NCI-H774 (cell line): ENCODE measurements around the gene PIP5K1C.

Source experiments
- DNase-seq: peaks from one replicate; lab custom pipeline; 2025; lab: John Stamatoyannopoulos, UW

The PIP5K1C gene

DNA sequence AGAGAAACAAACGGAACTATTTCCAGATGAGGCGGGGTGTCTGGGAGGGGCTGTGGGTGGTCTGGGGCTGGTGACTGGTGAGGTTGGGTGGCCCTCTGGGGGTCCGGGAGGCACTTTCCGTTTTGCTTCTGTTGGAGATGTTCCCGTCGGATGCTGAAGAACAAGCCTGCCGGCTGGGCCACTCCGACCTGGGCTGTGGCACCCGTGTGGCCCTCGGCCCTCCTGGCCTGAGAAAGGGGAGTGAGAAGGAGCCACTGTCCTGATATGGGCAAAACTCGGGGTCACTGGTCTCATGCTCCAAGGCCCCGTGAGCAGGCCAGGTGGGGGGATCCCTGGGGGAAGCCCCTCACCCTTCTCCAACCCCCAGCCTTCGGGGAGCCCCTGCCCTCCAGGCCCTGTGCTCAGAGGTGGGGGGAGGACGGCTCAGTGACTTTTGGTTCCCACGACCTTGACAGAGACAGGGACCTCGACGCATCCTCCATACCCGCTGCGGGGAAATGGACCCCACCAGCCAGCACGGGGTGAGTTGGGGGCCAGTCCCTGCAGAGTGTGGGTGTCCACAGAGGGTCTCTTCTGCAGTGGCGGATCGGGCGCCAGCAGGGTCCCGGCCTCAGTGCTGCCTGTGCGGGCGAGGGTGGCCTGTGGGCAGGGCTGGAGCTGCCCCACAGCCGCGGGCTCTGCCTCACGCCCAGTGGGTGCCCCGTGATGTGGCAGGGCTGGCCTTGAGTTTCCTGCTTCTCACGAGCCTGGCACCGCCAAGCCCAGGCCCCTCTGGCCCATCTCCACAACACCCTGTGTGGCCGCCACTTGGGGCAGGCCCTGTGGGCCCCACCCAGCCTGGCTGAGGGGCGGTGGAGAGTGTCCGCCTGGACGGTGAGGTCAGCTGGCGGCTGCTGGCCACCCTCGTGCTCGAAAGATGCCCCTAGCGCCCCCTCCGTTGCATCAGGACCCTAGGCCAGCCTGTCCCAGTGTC lies 89.2 kb downstream of the PIP5K1C start:
- no peak for DNase-seq

DNA sequence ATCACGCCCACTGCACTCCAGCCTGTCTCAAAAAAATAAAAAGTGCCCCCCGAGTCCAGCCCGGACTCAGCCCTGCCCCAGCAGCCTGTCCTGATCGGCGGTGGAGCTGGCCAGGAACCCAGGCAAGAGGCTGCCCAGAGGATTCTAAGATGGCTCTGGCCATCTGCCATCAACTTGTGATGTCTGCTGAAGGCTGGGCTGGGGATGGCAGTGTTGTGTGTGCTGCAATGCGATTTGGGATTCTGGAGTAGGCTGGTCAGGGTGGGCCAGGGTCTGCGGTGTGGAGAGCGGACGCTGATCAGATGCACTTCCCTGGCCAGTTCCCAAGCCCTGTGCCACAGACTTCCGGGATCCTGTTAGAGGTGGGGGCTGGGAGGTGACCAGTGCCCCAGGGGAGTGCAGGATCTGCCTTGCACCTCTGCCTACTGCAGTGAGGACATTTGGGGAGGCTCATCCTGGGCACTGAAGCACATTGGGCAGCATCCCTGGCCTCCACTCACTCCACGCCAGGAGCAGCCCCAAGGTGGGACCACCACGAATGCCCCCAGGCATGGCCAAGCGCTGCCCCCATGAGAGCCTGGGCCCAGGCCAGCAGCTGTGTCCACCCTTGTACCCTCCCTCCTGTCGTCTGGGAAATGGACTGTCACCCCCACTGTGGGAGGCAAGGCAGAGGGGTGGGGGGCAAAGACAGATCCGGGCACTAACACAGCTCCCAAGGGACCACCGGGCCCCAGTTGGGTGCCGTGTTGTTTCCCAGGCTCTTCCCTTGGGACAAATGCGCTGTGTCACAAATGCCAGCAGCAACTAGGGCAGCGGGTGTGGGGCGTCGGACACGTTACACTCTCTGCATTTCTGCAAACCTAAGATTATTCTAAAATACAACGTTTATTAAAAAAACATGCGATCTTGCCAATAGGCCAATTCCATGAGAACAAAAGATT lies 90.2 kb downstream of the PIP5K1C start:
- DNase-seq, result no peak

DNA sequence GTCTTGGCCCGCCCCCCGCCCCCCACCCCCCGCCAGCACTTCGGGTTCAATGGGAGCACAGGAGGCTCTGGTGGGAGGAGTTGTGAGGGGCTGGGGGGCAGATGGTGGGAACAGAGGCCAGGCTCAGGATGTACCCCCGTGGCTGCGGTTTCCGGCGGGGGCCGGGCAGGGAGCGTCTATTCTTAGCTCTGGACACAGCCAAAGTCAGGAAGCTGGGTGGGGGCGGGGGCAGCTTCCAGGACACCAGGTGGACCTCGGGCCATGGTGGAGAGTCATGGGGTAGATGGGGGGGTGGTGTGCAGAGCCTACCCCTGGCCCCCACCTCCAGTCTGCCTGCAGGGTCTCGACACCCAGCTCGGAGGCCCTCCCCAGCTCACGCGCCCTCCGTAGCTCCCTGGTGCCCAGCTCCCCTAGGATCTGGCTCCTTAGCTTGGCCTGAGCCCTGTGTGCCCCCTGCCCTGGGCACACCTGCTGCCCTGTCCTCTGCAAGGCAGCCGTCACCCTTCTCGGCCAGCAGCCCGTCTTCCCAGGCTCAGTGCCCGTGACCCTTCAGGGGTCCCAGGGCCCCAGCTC lies 91.4 kb downstream of the PIP5K1C start:
- no peak for DNase-seq

DNA sequence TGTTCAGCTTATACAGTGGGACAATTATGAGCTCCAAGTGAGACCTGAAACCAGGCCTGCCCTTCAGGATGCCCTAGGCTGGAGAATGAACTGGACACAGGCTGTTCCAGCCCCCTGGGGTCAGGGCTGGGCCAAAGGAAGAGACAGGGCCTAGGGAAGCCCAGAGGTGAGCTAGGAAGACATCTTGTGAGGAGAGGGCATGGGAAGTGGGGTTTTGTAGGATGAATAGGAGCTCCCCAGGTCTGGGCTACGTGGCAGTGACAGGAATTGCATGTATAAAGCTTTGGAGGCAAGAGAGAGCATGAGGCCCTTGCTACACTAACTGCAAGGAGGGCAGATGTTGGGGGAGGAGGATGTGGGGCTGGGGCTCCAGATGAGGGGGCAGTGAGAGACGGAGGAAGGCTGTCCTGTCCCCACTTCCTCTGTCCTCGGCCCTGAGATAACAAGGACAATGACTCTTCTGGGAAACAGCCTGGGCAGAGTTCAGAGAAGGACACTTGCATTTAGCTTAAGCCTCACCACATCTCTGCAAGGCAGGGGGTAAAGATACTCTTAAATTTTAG lies 92.1 kb downstream of the PIP5K1C start:
- DNase-seq, result no peak

GRCh38 chr19:3607303-3608078 lies 92.8 kb downstream of the PIP5K1C start:
- no peak for DNase-seq

- DNase-seq, result peak; percentile 14
These were observed 93.5 kb downstream of the PIP5K1C start, which contains the start of gene TBXA2R for GRCh38 chr19:3606690-3607289. Gene TBXA2R, minus strand, starts transcription at chr19:3606875. Its CDS starts 6,241 bp downstream, at chr19:3600634.

GRCh38 chr19:3606174-3606689 lies 94.0 kb downstream of the PIP5K1C start:
- DNase-seq, result peak; percentile 38

DNA sequence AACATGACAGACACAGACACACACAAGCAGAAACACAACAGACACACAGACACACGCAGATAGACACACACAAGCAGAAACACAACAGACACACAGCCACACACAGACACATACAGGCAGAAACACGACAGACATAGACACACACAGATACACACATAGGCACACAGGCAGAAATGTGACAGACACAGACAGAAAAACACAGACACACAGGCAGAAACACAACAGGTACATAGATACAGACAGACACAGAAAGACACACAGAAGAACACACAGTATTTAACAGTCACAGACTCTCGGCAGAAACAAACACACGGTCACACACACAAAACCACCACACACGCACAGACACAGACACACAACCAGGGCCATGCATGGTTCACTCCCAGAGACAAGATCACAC lies 94.5 kb downstream of the PIP5K1C start:
- no peak for DNase-seq

DNA sequence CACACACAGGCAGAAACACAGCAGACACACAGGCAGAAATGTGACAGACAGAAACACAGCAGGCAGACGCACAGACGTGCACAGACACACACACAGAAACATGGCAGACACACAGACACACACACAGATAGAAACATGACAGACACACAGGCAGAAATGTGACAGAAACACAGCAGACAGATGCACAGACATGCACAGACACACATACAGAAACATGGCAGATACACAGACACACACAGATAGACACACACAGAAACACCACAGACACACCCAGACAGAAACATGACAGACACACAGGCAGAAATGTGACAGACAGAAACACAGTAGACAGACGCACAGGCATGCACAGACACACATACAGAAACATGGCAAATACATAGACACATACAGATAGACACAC lies 94.9 kb downstream of the PIP5K1C start:
- no peak for DNase-seq

- DNase-seq, result no peak
These were observed 95.3 kb downstream of the PIP5K1C start for GRCh38 chr19:3604987-3605343.

- DNase-seq, result no peak
These were observed 95.9 kb downstream of the PIP5K1C start for GRCh38 chr19:3604227-3604986.

- DNase-seq, result no peak
These were observed 97.0 kb downstream of the PIP5K1C start for GRCh38 chr19:3603121-3603811.

DNA sequence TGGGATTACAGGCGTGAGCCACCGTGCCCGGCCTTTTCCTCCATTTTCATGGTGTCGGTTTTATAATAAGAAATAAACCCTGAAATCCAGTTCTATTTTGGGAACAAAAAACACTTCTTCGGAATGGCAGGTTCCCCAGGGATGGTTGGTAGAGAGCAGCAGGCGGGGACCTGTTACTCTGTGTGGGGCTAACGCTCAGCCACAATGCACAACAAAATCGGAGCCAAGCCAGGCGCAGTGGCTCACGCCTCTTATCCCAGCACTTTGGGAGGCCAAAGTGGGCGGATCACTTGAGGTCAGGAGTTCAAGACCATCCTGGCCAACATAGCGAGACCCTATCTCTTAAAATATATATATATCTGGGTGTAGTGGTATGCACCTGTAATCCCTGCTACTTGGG lies 99.2 kb downstream of the PIP5K1C start:
- DNase-seq, result no peak

DNA sequence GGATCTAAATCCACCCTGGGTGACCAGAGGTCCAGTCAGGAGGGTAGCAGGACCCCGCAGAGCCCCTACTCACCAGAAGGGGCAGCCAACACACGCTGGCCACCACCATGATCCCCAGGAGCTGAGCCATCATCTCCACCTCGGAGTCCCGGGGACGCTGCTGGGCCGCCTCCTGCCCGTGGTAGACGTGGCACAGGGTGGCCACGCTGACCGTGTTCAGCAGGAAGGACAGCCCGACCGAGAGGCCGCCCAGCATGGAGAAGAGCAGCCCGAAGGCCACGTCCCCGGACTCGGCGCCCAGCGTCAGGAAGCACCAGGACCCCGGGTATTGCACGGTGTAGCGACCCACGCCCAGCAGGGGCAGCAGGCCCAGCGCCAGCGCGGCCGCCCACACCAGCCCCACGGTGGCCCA lies 100.5 kb downstream of the PIP5K1C start:
- DNase-seq, result no peak

DNA sequence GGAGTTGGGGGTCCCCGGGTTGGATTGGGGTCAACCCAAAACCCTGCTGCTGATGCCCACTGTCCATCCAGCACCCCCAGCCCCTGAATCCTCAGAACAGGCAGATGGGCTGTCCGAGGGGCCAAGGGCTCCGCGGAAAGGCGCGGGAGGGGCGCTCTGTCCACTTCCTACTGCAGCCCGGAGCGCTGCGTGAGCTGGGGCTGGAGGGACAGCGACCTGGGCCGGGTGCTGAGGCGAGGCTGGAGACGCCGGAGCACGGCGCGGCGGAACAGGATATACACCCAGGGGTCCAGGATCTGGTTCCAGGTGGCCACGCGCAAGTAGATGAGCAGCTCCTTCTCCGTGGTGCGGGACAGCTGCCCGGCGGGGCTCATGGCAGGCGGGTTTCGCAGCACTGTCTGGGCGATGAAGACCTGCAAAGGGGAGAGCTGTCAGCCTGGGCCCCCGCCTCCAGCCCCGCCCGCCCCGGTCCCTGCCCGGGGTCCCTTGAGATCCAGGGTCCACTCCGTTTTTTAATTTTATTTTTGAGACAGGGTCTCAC lies 104.7 kb downstream of the PIP5K1C start:
- DNase-seq, result no peak

- DNase-seq, result no peak
These were observed 107.1 kb downstream of the PIP5K1C start for GRCh38 chr19:3593156-3593555.

- DNase-seq, result no peak
These were observed 108.2 kb downstream of the PIP5K1C start for GRCh38 chr19:3591876-3592613.

DNA sequence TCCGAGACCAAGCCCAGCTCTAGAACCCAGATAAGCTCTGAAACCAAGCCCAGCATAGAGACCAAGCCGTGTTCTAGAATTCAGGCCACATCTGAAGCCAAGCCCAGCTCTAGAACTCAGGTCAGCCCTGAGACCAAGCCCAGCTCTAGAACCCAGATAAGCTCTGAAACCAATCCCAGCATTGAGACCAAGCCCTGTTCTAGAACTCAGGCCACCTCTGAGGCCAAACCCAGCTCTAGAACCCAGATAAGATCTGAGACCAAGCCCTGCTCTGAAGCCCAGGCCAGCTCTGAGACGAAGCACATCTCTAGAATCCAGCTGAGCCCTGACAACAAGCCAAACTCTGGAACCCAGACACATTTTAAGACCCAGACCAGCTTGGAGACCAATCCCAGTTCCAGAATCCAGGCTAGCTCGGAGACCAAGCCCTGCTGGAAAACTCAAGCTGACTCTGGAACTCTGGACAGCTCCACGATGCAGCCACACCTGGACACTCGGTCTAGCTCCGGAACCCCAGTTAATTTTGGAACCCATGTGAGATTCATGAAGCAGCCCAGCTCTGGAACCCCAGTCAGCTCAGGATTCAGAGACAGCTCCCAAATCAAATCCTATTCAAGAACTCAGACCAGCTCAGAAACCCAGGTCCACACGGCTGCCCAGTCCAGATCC lies 109.1 kb downstream of the PIP5K1C start:
- no peak for DNase-seq
